Nephron (organoid): Measurements from ENCODE around the gene SCGN.
"Not testable (repeated sequence)": the region's sequence is repeated elsewhere in the genome, so short reads cannot be mapped to it uniquely, and the experiment has no call there.

Experiments used
- H3K27ac Mint-ChIP-seq, 3 experiments: 2 replicates each; pipeline ENCODE4 v1.8.0; 2020; ENCODE audit warnings: mixed read lengths in 3 of 3, mild to moderate bottlenecking in 2 of 3, moderate library complexity in 1 of 3
- H3K27me3 Mint-ChIP-seq: 2 replicates; pipeline ENCODE4 v1.8.0; 2021; ENCODE audit warnings: low read depth, mild to moderate bottlenecking, moderate library complexity, mixed read lengths
- H3K36me3 Mint-ChIP-seq: 2 replicates; pipeline ENCODE4 v1.8.0; 2020; ENCODE audit warnings: low read depth, mixed read lengths
- H3K4me1 Mint-ChIP-seq: 2 replicates; pipeline ENCODE4 v1.8.0; 2020; ENCODE audit warnings: mixed read lengths
- H3K4me3 Mint-ChIP-seq, 3 experiments: 2 replicates each; pipeline ENCODE4 v1.8.0; 2020; ENCODE audit warnings: mild to moderate bottlenecking in 3 of 3, mixed read lengths in 3 of 3, moderate library complexity in 2 of 3
- H3K9me3 Mint-ChIP-seq: 2 replicates; pipeline ENCODE4 v1.8.0; 2020; ENCODE audit warnings: mixed read lengths
- TF ChIP-seq, protein P1 (sequence below), 3 experiments: fragments of 200-600 bp; sonication (generic); IDR thresholded peaks; one replicate each; pipeline ENCODE4 v1.5.0; 2021; ENCODE audit warnings: antibody characterized with exemption in 3 of 3; ENCODE audit not compliant: unreplicated experiment in 3 of 3

SCGN gene

DNA sequence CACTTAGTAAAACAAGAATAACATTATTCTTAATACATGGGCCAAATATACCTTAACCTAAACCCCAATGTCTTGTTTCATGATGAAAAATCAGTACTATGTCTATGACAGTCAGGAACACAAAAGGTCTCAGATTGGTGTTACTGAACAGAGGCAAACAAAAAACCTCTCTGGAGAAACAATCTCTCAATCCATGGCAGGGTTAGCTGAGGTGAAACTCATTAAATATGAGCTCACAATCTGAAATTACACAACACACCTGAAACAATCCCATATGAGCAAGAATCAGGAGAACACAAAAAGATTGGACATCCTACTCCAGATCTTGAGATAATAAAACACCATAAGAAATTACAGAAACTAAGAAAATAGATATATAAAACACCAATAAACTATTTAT, 96.0 kb downstream of the SCGN start:
- Mint-ChIP-seq H3K4me1 (no peaks in the 10 kb centered on the region), H3K9me3 (no peaks in the 10 kb centered on the region), H3K27ac (peak overlapping the region in 1 of 3 experiments; percentile 83), H3K4me3 (no peak overlapping the region), H3K27me3 (no peaks in the 10 kb centered on the region), H3K36me3 (no peaks in the 10 kb centered on the region)
- TF ChIP-seq, protein P1, sequence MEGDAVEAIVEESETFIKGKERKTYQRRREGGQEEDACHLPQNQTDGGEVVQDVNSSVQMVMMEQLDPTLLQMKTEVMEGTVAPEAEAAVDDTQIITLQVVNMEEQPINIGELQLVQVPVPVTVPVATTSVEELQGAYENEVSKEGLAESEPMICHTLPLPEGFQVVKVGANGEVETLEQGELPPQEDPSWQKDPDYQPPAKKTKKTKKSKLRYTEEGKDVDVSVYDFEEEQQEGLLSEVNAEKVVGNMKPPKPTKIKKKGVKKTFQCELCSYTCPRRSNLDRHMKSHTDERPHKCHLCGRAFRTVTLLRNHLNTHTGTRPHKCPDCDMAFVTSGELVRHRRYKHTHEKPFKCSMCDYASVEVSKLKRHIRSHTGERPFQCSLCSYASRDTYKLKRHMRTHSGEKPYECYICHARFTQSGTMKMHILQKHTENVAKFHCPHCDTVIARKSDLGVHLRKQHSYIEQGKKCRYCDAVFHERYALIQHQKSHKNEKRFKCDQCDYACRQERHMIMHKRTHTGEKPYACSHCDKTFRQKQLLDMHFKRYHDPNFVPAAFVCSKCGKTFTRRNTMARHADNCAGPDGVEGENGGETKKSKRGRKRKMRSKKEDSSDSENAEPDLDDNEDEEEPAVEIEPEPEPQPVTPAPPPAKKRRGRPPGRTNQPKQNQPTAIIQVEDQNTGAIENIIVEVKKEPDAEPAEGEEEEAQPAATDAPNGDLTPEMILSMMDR (IDR thresholded peaks at IDR 0.05; ENCODE audit: unreplicated experiment in 3 of 3) = no peak

DNA sequence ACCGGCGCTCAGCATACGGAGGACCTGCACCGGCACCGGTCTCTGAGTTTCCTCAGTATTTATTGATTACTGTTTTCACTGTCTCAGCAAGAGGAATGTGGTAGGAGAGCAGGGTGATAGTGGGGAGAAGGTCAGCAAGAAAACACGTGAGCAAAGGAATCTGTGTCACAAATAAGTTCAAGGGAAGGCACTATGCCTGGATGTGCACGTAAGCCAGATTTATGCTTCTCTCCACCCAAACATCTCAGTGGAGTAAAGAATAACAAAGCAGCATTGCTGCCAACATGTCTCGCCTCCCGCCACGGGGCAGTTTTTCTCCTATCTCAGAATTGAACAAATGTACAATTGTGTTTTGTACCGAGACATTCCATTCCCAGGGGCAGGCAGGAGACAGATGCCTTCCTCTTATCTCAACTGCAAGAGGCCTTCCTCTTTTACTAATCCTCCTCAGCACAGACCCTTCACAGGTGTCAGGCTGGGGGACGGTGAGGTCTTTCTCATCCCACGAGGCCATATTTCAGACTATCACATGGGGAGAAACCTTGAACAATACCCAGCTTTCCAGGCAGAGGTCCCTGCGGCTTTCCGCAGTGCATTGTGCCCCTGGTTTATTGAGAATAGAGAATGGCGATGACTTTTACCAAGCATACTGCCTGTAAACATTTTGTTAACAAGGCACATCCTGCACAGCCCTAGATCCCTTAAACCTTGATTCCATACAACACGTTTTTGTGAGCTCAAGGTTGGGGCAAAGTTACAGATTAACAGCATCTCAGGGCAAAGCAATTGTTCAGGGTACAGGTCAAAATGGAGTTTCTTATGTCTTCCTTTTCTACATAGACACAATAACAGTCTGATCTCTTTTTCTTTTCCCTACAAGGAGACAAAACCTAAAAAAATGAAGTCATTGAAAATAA, 96.8 kb downstream of the SCGN start:
- not testable (repeated sequence) for H3K27me3 Mint-ChIP-seq, H3K4me3 Mint-ChIP-seq, H3K36me3 Mint-ChIP-seq, H3K4me1 Mint-ChIP-seq, H3K9me3 Mint-ChIP-seq
- H3K27ac Mint-ChIP-seq = peak overlapping the region in 2 of 3 experiments; percentile 15 to 83

DNA sequence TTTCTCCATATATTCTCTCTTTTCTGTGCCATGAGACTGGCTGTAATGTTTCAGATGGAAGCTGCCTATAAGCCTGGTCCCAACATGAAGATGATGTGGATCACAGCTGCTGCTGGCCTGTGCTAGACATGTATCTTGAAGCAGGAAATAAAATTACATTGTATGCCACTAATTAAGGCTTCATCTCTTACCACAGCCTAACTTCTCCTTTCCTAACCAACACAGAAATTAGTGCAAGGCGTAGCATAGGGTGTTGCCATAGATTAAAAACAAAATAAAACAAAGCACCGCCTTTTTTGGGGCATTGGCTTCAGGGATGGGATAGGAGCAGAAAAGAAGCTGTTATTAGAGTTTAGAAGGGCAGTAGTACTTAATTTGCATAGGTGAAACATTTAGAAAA, 97.8 kb downstream of the SCGN start:
- no peaks in the 10 kb centered on the region for H3K36me3 Mint-ChIP-seq
- H3K4me1 Mint-ChIP-seq = peaks cover 4% of the 10 kb centered on the region
- no peaks in the 10 kb centered on the region for H3K27me3 Mint-ChIP-seq
- TF ChIP-seq, protein P1 (IDR thresholded peaks at IDR 0.05; ENCODE audit: unreplicated experiment in 3 of 3) = no peak
- H3K27ac Mint-ChIP-seq = no peak overlapping the region
- no peak overlapping the region for H3K4me3 Mint-ChIP-seq
- no peaks in the 10 kb centered on the region for H3K9me3 Mint-ChIP-seq

DNA sequence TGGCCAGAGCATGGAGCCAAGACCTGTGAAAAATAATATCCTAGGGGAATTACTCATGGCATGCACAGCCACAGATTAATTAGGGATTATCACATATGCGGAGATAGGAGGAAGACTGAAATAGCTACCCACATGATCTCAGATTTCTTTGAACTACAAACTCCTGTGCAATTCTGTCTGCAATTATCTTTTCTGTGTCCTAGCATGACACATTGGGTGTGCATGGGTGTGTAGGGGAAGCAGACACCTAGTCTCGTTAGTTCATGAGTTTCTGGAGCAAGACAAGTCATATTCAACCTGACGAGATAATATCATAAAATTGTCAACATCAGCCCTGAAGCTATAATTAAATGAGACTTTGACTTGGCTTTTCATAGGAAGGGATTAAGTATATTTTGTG, 98.9 kb downstream of the SCGN start:
- Mint-ChIP-seq H3K9me3 (no peaks in the 10 kb centered on the region), H3K36me3 (no peaks in the 10 kb centered on the region), H3K27me3 (peaks cover 3% of the 10 kb centered on the region), H3K27ac (no peak overlapping the region), H3K4me3 (no peak overlapping the region), H3K4me1 (peaks cover 5% of the 10 kb centered on the region)
- TF ChIP-seq, protein P1 (IDR thresholded peaks at IDR 0.05; ENCODE audit: unreplicated experiment in 3 of 3) = no peak
